HepG2 (cell line): ENCODE data around the gene C5orf24. TPM values are rescaled to one million over a fixed set of nuclear protein-coding genes. Genes with fewer than 3 reads are reported as not detected.

Experiments
- ATAC-seq: fragments of 200-7000 bp; cut with Tn5 transposase; 3 replicates; pipeline ENCODE4 v1.9.1; 2020; ENCODE audit warnings: mild to moderate bottlenecking, moderate library complexity
- BruUV-seq: library from RNA; stranded (reverse); fragments of 400-500 nt; replicated peaks from 2 replicates; lab custom pipeline; 2021; lab: Mats Ljungman, UMichigan
- CTCF ChIA-PET: fragments of 300-600 bp; formaldehyde crosslinking; extraction: SDS; loops from one replicate; lab custom pipeline; 2021; ENCODE audit warnings: low total read pairs, inconsistent platforms, low intra/inter-chr PET ratio; lab: Yijun Ruan, JAX
- POLR2A ChIA-PET: fragments of 350-600 bp; sonication (Branson Sonifier 250); formaldehyde crosslinking; loops from one replicate; lab custom pipeline; 2020; ENCODE audit warnings: antibody characterized with exemption, inconsistent platforms; lab: Yijun Ruan, JAX
- DNase-seq: peaks from one replicate; pipeline ENCODE4 v3.0.0-alpha.2; 2015; ENCODE audit warnings: low spot score
- FAIRE-seq: peaks from 3 replicates; lab custom pipeline; 2011; peaks lifted over from hg19 to GRCh38; lab: Jason Lieb, UNC
- H2AFZ ChIP-seq: one replicate; pipeline ENCODE4 v1.6.1; 2011; ENCODE audit warnings: low read length, inconsistent platforms
- H3K27ac ChIP-seq: fragments of 300-600 bp; 3 replicates; pipeline ENCODE4 v1.8.0; 2011; ENCODE audit warnings: mixed run types, mild to moderate bottlenecking, mixed read lengths, low read length, inconsistent platforms; ENCODE audit not compliant: insufficient read depth; ENCODE audit errors: extremely low read length
- H3K27me3 ChIP-seq, 2 experiments: fragments of 200-600 bp in 1 of 2; 2 replicates in 1 of 2; 3 replicates in 1 of 2; pipeline versions ENCODE4 v1.6.0 to v1.8.0; 2011; ENCODE audit warnings: low read length in 2 of 2, mild to moderate bottlenecking in 2 of 2, moderate library complexity in 2 of 2, inconsistent platforms in 1 of 2; ENCODE audit not compliant: insufficient read depth in 2 of 2, control insufficient read depth in 1 of 2
- H3K36me3 ChIP-seq, 2 experiments: fragments of 200-600 bp in 1 of 2; replicated peaks in 1 of 2; 2 replicates in 1 of 2; 3 replicates in 1 of 2; pipeline versions ENCODE4 v1.5.1 to v1.8.0; 2011; ENCODE audit warnings: low read length in 2 of 2, inconsistent platforms in 1 of 2; ENCODE audit not compliant: insufficient read depth in 2 of 2, control insufficient read depth in 1 of 2
- H3K4me1 ChIP-seq: 2 replicates; pipeline ENCODE4 v1.5.1; 2012; ENCODE audit warnings: low read length, inconsistent platforms; ENCODE audit not compliant: insufficient read depth
- H3K4me2 ChIP-seq: 2 replicates; pipeline ENCODE4 v1.6.0; 2011; ENCODE audit warnings: low read depth, low read length, inconsistent platforms
- H3K4me3 ChIP-seq, 3 experiments: fragments of 200-600 bp in 1 of 3; sonication (generic), shearing (Covaris generic) in 1 of 3; replicated peaks in 1 of 3; 2 replicates each; pipeline ENCODE4 v1.5.1; 2011 to 2016; ENCODE audit warnings: low read length in 3 of 3, inconsistent platforms in 2 of 3, low read depth in 2 of 3, mild to moderate bottlenecking in 2 of 3, control low read depth in 1 of 3, mixed read lengths in 1 of 3; ENCODE audit not compliant: insufficient read depth in 1 of 3
- H3K79me2 ChIP-seq: one replicate; pipeline ENCODE4 v1.6.1; 2011; ENCODE audit warnings: low read length, inconsistent platforms; ENCODE audit not compliant: insufficient read depth
- H3K9ac ChIP-seq: 2 replicates; pipeline ENCODE4 v1.6.0; 2011; ENCODE audit warnings: mild to moderate bottlenecking, low read depth, low read length, inconsistent platforms; ENCODE audit not compliant: insufficient read depth
- H3K9me3 ChIP-seq: 2 replicates; pipeline ENCODE4 v1.5.1; 2012; ENCODE audit warnings: mild to moderate bottlenecking, low read length
- H4K20me1 ChIP-seq: 2 replicates; pipeline ENCODE4 v1.6.0; 2011; ENCODE audit warnings: inconsistent platforms, mild to moderate bottlenecking, low read length, moderate library complexity; ENCODE audit not compliant: insufficient read depth
- AGO1 ChIP-seq: fragments of 200-400 bp; formaldehyde crosslinking; IDR thresholded peaks from 2 replicates; pipeline ENCODE4 v1.6.1; 2017; ENCODE audit warnings: mild to moderate bottlenecking, low read depth, low read length, moderate library complexity; ENCODE audit not compliant: poor library complexity, severe bottlenecking
- KDM2A ChIP-seq: sonication (generic); formaldehyde crosslinking; IDR thresholded peaks from 2 replicates; pipeline ENCODE4 v1.4.0; 2020; ENCODE audit warnings: low read depth, missing genetic modification reagents, borderline replicate concordance
- MED8 ChIP-seq: sonication (generic); formaldehyde crosslinking; IDR thresholded peaks from 2 replicates; pipeline ENCODE4 v1.8.1; 2023; ENCODE audit warnings: mild to moderate bottlenecking, missing genetic modification reagents; ENCODE audit not compliant: insufficient replicate concordance
- NFYC ChIP-seq: IDR thresholded peaks from 2 replicates; pipeline ENCODE4 v1.6.1; 2016; ENCODE audit warnings: missing genetic modification reagents, missing compliant biosample characterization
- TAF1 ChIP-seq: sonication (generic); formaldehyde crosslinking; IDR thresholded peaks from 2 replicates; pipeline ENCODE4 v1.4.0; 2020; ENCODE audit warnings: missing genetic modification reagents
- TSC22D2 ChIP-seq: sonication (generic); formaldehyde crosslinking; IDR thresholded peaks from 2 replicates; pipeline ENCODE4 v1.5.1; 2020; ENCODE audit warnings: missing genetic modification reagents, mild to moderate bottlenecking, borderline replicate concordance
- ZBTB7A ChIP-seq: sonication (generic); formaldehyde crosslinking; IDR thresholded peaks from 2 replicates; pipeline ENCODE4 v1.8.0; 2022; ENCODE audit warnings: mild to moderate bottlenecking, missing genetic modification reagents
- ZFP36L1 ChIP-seq: sonication (generic); formaldehyde crosslinking; IDR thresholded peaks from 2 replicates; pipeline ENCODE4 v1.8.0; 2022; ENCODE audit warnings: mild to moderate bottlenecking, missing genetic modification reagents, moderate library complexity
- ZNF530 ChIP-seq: sonication (generic); formaldehyde crosslinking; IDR thresholded peaks from 2 replicates; pipeline ENCODE4 v1.5.0; 2020; ENCODE audit warnings: low read depth, mild to moderate bottlenecking, missing genetic modification reagents
- ZNF546 ChIP-seq: sonication (generic); formaldehyde crosslinking; conservative IDR thresholded peaks from 2 replicates; pipeline ENCODE4 v1.8.1; 2023; ENCODE audit warnings: mild to moderate bottlenecking, missing genetic modification reagents
- ZNF749 ChIP-seq: sonication (generic); formaldehyde crosslinking; IDR thresholded peaks from 2 replicates; pipeline ENCODE4 v1.8.0; 2022; ENCODE audit warnings: mild to moderate bottlenecking, missing genetic modification reagents, moderate library complexity, borderline replicate concordance
- ZNF770 ChIP-seq: sonication (generic); formaldehyde crosslinking; IDR thresholded peaks from 2 replicates; pipeline ENCODE4 v1.5.0; 2020; ENCODE audit warnings: mild to moderate bottlenecking, missing genetic modification reagents
- ZNF788 ChIP-seq: sonication (generic); formaldehyde crosslinking; IDR thresholded peaks from 2 replicates; pipeline ENCODE4 v1.5.0; 2020; ENCODE audit warnings: mild to moderate bottlenecking, missing genetic modification reagents, borderline replicate concordance
- WGBS: methylation state at CpG from one replicate; pipeline ENCODE4 v1.1.6; 2017; ENCODE audit warnings: low lambda C conversion rate; 5-methylcytosine and 5-hydroxymethylcytosine counted together
- in situ Hi-C: cut with HindIII; loops from 2 replicates; pipeline ENCODE4 v1.10.0; 2017; ENCODE audit warnings: low pct_unique_long_range_greater_than_20kb; ENCODE audit not compliant: extremely low pct_ligation_motif_present
- intact Hi-C: fragments of 100-400 bp; cut with micrococcal nuclease; formaldehyde crosslinking; loops from one replicate; pipeline ENCODE4 v1.10.0; 2022; ENCODE audit not compliant: unreplicated experiment
- polyA plus RNA-seq, 8 experiments: library from polyadenylated mRNA; depleted of rRNA in 3 of 8; stranded (reverse) in 7 of 8; unstranded in 1 of 8; fragments of >200 nt; fragmentation: Illumina TruSeq in 4 of 8; extraction: Trizol in 4 of 8; gene quantifications; 2 replicates each; pipeline versions ENCODE4 v1.2.1 to v1.2.3, GENCODE V29; 2011 to 2016; ENCODE audit warnings: low read depth in 4 of 8, missing spikeins in 1 of 8, mixed read lengths in 1 of 8; ENCODE audit not compliant: insufficient read depth in 1 of 8
- total RNA-seq, 5 experiments: library from RNA; depleted of rRNA; stranded (reverse); fragments of >200 nt; fragmentation: Illumina TruSeq; extraction: Trizol; gene quantifications; 2 replicates each; pipeline ENCODE4 v1.2.3, GENCODE V29; 2016; ENCODE audit warnings: low read depth in 1 of 5

Gene C5orf24
- total and polyA plus RNA-seq, 2 of the 13 experiments (the other 11 are each of a cell fraction or from before 2014, with no cell fraction given), result 34.6 to 41.5 TPM

GRCh38 chr5:134873494-134873893 lies 27.7 kb downstream of the C5orf24 start:
- Histone ChIP-seq H2AFZ (peak overlapping the region; percentile 91), H3K27ac (peak overlapping the region; percentile 84), H3K36me3 (no peaks in the 10 kb centered on the region; a peak in 1 of 5 replicates), H3K27me3 (no peaks in the 10 kb centered on the region; a peak in 1 of 5 replicates), H4K20me1 (no peaks in the 10 kb centered on the region), H3K4me1 (peaks cover 31% of the 10 kb centered on the region), H3K9me3 (no peaks in the 10 kb centered on the region), H3K4me3 (peak overlapping the region in 2 of 3 experiments; percentile 72 to 94; a peak in 2 of 6 replicates), H3K4me2 (peak overlapping the region; percentile 78), H3K79me2 (peaks cover 25% of the 10 kb centered on the region), H3K9ac (peak overlapping the region; percentile 94; the same call in 1 of the 2 replicates)
- ATAC-seq (no peak), FAIRE-seq (no peak), DNase-seq (no peak)
- ChIA-PET POLR2A (interaction anchor here (0.7 to 2.3 kb wide), 11 partner anchors 11 to 283 kb away, joined by 3 to 37 read pairs (median 4); partner anchors contain the start of genes C5orf24, CAMLG and PCBD2), CTCF (no interaction called here)
- 98% methylated on average over 6 of the region's 6 CpGs for WGBS
- TF ChIP-seq ZNF530 (CRISPR knock-in tag) (no peak), ZNF546 (CRISPR knock-in tag) (0 out of 2 replicates have a peak, but pooled peaks have one; percentile 0)
- in situ Hi-C loops (no loop called here), intact Hi-C loops (no loop called here)
- BruUV-seq, result TSS peak; percentile 88

GRCh38 chr5:134873987-134874830 lies 28.4 kb downstream of the C5orf24 start, which contains the start of gene TXNDC15:
Gene TXNDC15, plus strand, starts transcription at chr5:134874371. Its CDS starts 57 bp downstream, at chr5:134874428.
- intact Hi-C loops (loop anchor here (2.0 kb wide), 1 partner anchor 31 kb away; the partner anchor contains the start of gene PCBD2), in situ Hi-C loops (no loop called here)
- Histone ChIP-seq H3K4me2 (peak within 1 kb of the TSS; percentile 78), H2AFZ (peak within 1 kb of the TSS; percentile 91), H3K4me1 (peaks cover 31% of the 10 kb centered on the region), H3K27ac (peak within 1 kb of the TSS; percentile 84), H3K36me3 (no peaks in the 10 kb centered on the region; a peak in 1 of 5 replicates), H3K4me3 (peak within 1 kb of the TSS; percentile 72 to 96 (median 94)), H4K20me1 (no peaks in the 10 kb centered on the region), H3K79me2 (peaks cover 25% of the 10 kb centered on the region), H3K27me3 (no peaks in the 10 kb centered on the region; a peak in 1 of 5 replicates), H3K9ac (peak within 1 kb of the TSS; percentile 94), H3K9me3 (no peaks in the 10 kb centered on the region)
- CTCF ChIA-PET, result no interaction called here
- DNase-seq (peak; percentile 66), FAIRE-seq (peak; percentile 15), ATAC-seq (peak; percentile 94)
- POLR2A ChIA-PET, result interaction anchor here (0.7 to 2.3 kb wide), 12 partner anchors 12 to 283 kb away, joined by 3 to 37 read pairs (median 4); partner anchors contain the start of genes C5orf24, CAMLG and PCBD2
- 25% methylated on average over 8 of the region's 79 CpGs for WGBS
- BruUV-seq, result TSS peak; percentile 60
- no peak for TF ChIP-seq TSC22D2 (CRISPR knock-in tag)
- TF ChIP-seq TAF1 (CRISPR knock-in tag), result peak; percentile 100
- TF ChIP-seq KDM2A (CRISPR knock-in tag), result peak; percentile 96
- 0 out of 2 replicates have a peak, but pooled peaks have one; percentile 17 for TF ChIP-seq ZFP36L1 (CRISPR knock-in tag)
- peak; percentile 81; the same call in 1 of the 2 replicates for TF ChIP-seq ZNF749 (CRISPR knock-in tag)
- TF ChIP-seq ZBTB7A (CRISPR knock-in tag), result peak; percentile 58; the same call in 1 of the 2 replicates
- TF ChIP-seq NFYC (CRISPR knock-in tag), result peak; percentile 20; the same call in 1 of the 2 replicates
- peak; percentile 96 for TF ChIP-seq MED8
- peak; percentile 91 for TF ChIP-seq ZNF788
- peak; percentile 45 for TF ChIP-seq AGO1
- peak; percentile 89 for TF ChIP-seq ZNF770 (CRISPR knock-in tag)
